ENCODE measurements around the gene DNMT3A.

- TF ChIP-seq TAF1 (IDR thresholded peaks at IDR 0.05; ENCODE audit: borderline replicate concordance, insufficient read depth, low read length) (no peak), POLR2AphosphoS5 (IDR thresholded peaks at IDR 0.05; ENCODE audit: low read depth, low read length) (no peak), REST (IDR thresholded peaks at IDR 0.05; ENCODE audit: insufficient read depth in 1 of 2, low read depth in 2 of 2, low read length in 2 of 2) (no peak)
Measured at GRCh38 chr2:25303633-25304236, 38.0 kb downstream of the DNMT3A start.
